Bone marrow (tissue), 2 donors: ENCODE measurements around the gene SLC26A2.

Experiments
- DNase-seq, 2 donors: peaks; one replicate each; lab custom pipeline; 2025; lab: John Stamatoyannopoulos, UW

SLC26A2 gene

GRCh38 chr5:150036513-150036912 is 76.0 kb downstream of the SLC26A2 start:
- DNase-seq: no peak
